Right lobe of liver (tissue), 4 donors: ENCODE results near the gene PRKCA.

Experiments
- POLR2A ChIP-seq: fragments of 450-650 bp; IDR thresholded peaks from one replicate; pipeline ENCODE4 v1.6.1; 2017; ENCODE audit warnings: antibody characterized with exemption, mild to moderate bottlenecking
- TF ChIP-seq, protein P1 (sequence below), 4 donors: fragments of 200-600 bp in 3 of 4; fragments of 450-650 bp in 1 of 4; IDR thresholded peaks; one replicate each; pipeline versions ENCODE4 v1.5.1 to v1.8.0; 2016 to 2022; ENCODE audit warnings: antibody characterized with exemption in 4 of 4, mild to moderate bottlenecking in 2 of 4
- donor health status: DM: no; HTN: no; CAD: no.
- donor health status: DM: no; HTN: no; CAD: no.
- donor health status: DM: no; HTN: yes; CAD: no.

DNA sequence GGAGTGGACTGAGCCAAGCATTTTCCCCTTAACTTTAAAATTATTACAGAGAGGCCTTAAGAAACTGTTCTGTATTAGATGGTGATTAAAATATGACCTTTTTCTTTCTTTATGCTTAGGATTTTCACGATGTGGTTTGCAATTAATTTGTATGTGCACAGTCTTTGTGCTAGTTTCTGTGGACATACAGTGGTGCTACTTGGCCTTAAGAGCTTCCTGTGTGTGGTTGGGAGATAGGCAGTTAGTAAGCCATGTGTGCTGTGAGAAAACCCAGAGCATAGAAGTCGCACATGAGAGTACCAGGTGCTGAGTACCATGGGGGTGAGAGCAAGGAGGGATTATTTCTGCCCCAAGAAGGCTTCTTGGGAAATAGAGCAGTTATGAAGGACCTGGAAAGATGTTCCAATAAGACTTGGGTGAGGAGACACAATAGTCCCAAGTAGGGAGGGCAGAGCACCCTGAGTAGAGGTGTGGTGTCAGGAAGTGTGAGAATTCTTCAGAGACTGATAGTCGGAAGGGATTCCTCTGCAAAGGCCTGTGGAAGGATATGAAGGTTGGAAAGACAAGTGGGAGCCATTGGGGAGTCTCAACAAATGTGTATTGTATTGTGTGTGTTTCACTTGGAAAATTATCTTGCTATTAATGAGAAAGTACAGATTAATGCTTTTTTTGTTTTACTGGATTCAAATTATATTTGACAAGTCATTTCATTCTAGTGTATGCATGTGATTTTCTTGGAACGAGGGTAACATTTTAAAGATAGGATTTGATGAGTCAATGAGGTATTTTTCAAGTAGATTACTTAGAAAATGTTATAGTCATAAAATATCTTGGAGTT is 239.9 kb downstream of the PRKCA start:
- TF ChIP-seq, protein P1, sequence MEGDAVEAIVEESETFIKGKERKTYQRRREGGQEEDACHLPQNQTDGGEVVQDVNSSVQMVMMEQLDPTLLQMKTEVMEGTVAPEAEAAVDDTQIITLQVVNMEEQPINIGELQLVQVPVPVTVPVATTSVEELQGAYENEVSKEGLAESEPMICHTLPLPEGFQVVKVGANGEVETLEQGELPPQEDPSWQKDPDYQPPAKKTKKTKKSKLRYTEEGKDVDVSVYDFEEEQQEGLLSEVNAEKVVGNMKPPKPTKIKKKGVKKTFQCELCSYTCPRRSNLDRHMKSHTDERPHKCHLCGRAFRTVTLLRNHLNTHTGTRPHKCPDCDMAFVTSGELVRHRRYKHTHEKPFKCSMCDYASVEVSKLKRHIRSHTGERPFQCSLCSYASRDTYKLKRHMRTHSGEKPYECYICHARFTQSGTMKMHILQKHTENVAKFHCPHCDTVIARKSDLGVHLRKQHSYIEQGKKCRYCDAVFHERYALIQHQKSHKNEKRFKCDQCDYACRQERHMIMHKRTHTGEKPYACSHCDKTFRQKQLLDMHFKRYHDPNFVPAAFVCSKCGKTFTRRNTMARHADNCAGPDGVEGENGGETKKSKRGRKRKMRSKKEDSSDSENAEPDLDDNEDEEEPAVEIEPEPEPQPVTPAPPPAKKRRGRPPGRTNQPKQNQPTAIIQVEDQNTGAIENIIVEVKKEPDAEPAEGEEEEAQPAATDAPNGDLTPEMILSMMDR (IDR thresholded peaks at IDR 0.05) = no peak
- no peak for TF ChIP-seq POLR2A
